Heart left ventricle (tissue), 16 donors: ENCODE results near the gene ABCB10. TPM values are rescaled to one million over a fixed set of nuclear protein-coding genes. Genes with fewer than 3 reads are reported as not detected.

Experiments
- ATAC-seq, 4 donors: fragments of 200-7000 bp; cut with Tn5 transposase; one replicate each; pipeline ENCODE4 v1.9.1; 2020 to 2022; ENCODE audit warnings: moderate library complexity in 4 of 4, mild to moderate bottlenecking in 3 of 4, moderate number of reproducible peaks in 1 of 4
- DNase-seq, 5 donors: peaks; one replicate each; pipeline ENCODE4 v3.0.0-alpha.2; 2020
- H3K27ac ChIP-seq, 12 donors: fragments of 200-600 bp; sonication (generic) in 4 of 12; one replicate each; pipeline versions ENCODE4 v1.5.0 to v1.8.0; 2016 to 2022; ENCODE audit warnings: mild to moderate bottlenecking in 2 of 12
- H3K27me3 ChIP-seq, 9 donors: fragments of 200-600 bp; sonication (generic) in 2 of 9; one replicate each; pipeline versions ENCODE4 v1.5.1 to v1.8.0; 2016 to 2022; ENCODE audit warnings: mild to moderate bottlenecking in 3 of 9
- H3K36me3 ChIP-seq, 9 donors: fragments of 200-600 bp; sonication (generic) in 2 of 9; one replicate each; pipeline versions ENCODE4 v1.5.0 to v1.8.0; 2018 to 2022; ENCODE audit warnings: mild to moderate bottlenecking in 2 of 9
- H3K4me1 ChIP-seq, 12 donors: fragments of 200-600 bp; sonication (generic) in 4 of 12; one replicate each; pipeline versions ENCODE4 v1.5.0 to v1.8.0; 2016 to 2022; ENCODE audit warnings: mild to moderate bottlenecking in 3 of 12
- H3K4me3 ChIP-seq, 12 donors: fragments of 200-600 bp; sonication (generic) in 4 of 12; one replicate each; pipeline versions ENCODE4 v1.5.0 to v1.8.0; 2017 to 2022; ENCODE audit warnings: mild to moderate bottlenecking in 9 of 12, moderate library complexity in 4 of 12
- H3K9me3 ChIP-seq, 12 donors: fragments of 200-600 bp; sonication (generic) in 4 of 12; one replicate each; pipeline versions ENCODE4 v1.5.0 to v1.8.0; 2016 to 2022; ENCODE audit warnings: mild to moderate bottlenecking in 1 of 12
- POLR2A ChIP-seq, 2 donors: fragments of 450-650 bp; IDR thresholded peaks; one replicate each; pipeline ENCODE4 v1.6.1; 2017; ENCODE audit warnings: antibody characterized with exemption in 2 of 2, mild to moderate bottlenecking in 2 of 2, moderate library complexity in 2 of 2
- WGBS, 4 donors: extraction: QIAGEN DNeasy Blood & Tissue Kit in 2 of 4; methylation state at CpG; one replicate each; pipeline versions ENCODE4 v1.1.5 to v1.1.7; 2013 to 2018; 5-methylcytosine and 5-hydroxymethylcytosine counted together
- intact Hi-C, 10 donors: fragments of 100-400 bp; cut with DNase I; formaldehyde crosslinking; loops; one replicate each; pipeline versions ENCODE4 v1.11.1 to v1.14.2; 2022
- polyA plus RNA-seq, 2 donors: library from polyadenylated mRNA; stranded (reverse); fragments of 200-250 nt; gene quantifications; one replicate each; pipeline ENCODE4 v1.2.3, GENCODE V29; 2013
- total RNA-seq, 9 donors: library from RNA; depleted of rRNA in 2 of 9; stranded (reverse); fragments of >200 nt in 2 of 9; fragmentation: NEBNext Ultra II Directional in 3 of 9; extraction: Animal tissue kit (Norgen Biotek cat#: 25700) in 3 of 9; gene quantifications; one replicate each; pipeline versions ENCODE4 v1.1.0 to v1.2.4, GENCODE V29; 2016 to 2023
- TF ChIP-seq, protein P1 (sequence below), 12 donors: fragments of 200-600 bp; sonication (generic) in 4 of 12; IDR thresholded peaks; one replicate each; pipeline versions ENCODE4 v1.5.0 to v1.8.0; 2018 to 2022; ENCODE audit warnings: antibody characterized with exemption in 12 of 12, mild to moderate bottlenecking in 5 of 12
- donor health status: ischemic (EF 13 %, LVEDD 7.1; RV severe dilation, severe dysfunction).
- donor health status: healthy with polysubstance abuse.
- donor health status: DM: no; HTN: yes; CAD: no.
- donor health status: DM: no; HTN: no; CAD: no.
- donor health status: ischemic (EF 25% LVEDD 6.9; RV normal size, moderate dysfunction).
- donor health status: ischemic (EF 25% LVEDD 5.7; RV mildly dilated, moderate dysfunction).
- donor health status: healthy.
- donor health status: DM: yes; HTN: yes; CAD: no.
- donor health status: ischemic (EF 35%, LVEDD 5.7; RV mildly dilated, moderate dysfunction).
- donor health status: nonischemic (EF 11% LVEDD 7.7; RV severe dilation, severe dysfunction).
- donor health status: DM: yes; HTN: yes; CAD: no.
- donor health status: PGD.
- donor health status: ischemic (EF 29% LVEDD 5.4; RV normal size, mild dysfunction).
- donor health status: nonischemic (EF 23%, LVEDD 6.1; RV moderate dilation, normal function).

Gene ABCB10
- total and polyA plus RNA-seq, 11 donors: 4.5 to 13.3 (median 10.7) TPM

DNA sequence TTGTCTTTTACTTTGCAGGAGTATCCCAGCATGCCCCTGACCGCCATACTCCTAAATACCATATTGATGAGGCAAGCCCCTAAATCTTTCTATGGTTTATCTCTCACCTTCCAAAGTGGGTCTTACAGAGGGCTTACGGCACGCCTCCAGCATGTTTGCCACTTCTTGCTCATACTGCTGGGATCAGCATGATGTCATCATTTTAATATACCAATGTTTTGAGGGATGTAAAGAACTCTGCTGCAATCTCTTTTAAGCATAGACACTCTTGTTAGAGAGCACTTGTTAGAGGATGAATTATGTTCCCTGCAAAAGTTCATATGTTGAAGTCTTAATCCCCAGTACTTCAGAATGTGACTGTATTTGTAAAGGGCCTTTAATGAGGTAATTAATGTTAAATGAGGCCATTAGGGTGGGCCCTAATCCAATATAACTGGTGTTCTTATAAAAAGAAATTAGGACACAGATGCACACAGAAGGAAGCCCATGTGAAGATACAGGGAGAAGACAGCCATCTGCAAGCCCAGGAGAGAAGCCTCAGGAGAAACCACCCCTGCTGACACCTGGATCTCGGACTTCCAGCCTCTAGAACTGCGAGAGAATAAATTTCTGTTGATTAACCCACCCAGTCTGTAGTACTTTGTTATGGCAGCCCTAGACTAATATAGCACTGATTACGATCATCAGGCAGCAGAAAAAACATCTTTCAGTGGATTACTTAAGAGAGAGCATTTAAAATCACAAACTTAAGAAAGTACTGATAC lies 16.4 kb upstream of the ABCB10 start:
- ATAC-seq: no peak
- DNase-seq: no peak
- 89 to 96% (median 95%) methylated on average over 6 of the region's 6 CpGs for WGBS, 4 donors
- Histone ChIP-seq H3K27me3 (no peaks in the 10 kb centered on the region), H3K4me1 (peaks cover 4 to 17% (median 14%) of the 10 kb centered on the region in 12 donors), H3K36me3 (no peaks in the 10 kb centered on the region), H3K9me3 (no peaks in the 10 kb centered on the region), H3K4me3 (no peak overlapping the region), H3K27ac (no peak overlapping the region)
- intact Hi-C loops: no loop called here
- TF ChIP-seq, protein P1, sequence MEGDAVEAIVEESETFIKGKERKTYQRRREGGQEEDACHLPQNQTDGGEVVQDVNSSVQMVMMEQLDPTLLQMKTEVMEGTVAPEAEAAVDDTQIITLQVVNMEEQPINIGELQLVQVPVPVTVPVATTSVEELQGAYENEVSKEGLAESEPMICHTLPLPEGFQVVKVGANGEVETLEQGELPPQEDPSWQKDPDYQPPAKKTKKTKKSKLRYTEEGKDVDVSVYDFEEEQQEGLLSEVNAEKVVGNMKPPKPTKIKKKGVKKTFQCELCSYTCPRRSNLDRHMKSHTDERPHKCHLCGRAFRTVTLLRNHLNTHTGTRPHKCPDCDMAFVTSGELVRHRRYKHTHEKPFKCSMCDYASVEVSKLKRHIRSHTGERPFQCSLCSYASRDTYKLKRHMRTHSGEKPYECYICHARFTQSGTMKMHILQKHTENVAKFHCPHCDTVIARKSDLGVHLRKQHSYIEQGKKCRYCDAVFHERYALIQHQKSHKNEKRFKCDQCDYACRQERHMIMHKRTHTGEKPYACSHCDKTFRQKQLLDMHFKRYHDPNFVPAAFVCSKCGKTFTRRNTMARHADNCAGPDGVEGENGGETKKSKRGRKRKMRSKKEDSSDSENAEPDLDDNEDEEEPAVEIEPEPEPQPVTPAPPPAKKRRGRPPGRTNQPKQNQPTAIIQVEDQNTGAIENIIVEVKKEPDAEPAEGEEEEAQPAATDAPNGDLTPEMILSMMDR (IDR thresholded peaks at IDR 0.05): no peak
- TF ChIP-seq POLR2A (IDR thresholded peaks at IDR 0.05): no peak

DNA sequence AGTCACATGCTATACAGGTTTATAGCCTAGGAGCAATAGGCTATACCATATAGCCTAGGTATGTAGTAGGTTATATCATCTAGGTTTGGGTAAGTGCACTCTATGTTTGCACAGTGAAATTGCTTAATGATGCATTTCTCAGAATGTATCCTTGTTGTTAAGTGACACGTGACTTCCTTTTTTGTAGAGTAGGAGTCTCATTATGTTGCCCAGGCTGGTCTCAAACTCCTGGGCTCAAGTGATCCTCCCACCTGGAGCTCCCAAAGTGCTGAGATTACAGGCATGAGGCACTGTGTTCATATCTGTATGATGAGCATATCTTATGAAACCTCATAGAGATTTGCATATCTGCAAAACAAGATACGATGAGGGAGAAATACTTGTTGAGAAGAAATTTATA lies 13.8 kb upstream of the ABCB10 start:
- ATAC-seq (no peak), DNase-seq (no peak)
- H3K4me1 ChIP-seq: no peaks in the 10 kb centered on the region
- intact Hi-C loops: no loop called here
- H3K27me3 ChIP-seq: no peaks in the 10 kb centered on the region
- H3K9me3 ChIP-seq: no peaks in the 10 kb centered on the region
- no peak overlapping the region for H3K27ac ChIP-seq
- no peak overlapping the region for H3K4me3 ChIP-seq
- H3K36me3 ChIP-seq: no peaks in the 10 kb centered on the region
- 75 to 87% (median 78%) methylated on average over 2 of the region's 2 CpGs for WGBS, 4 donors
- TF ChIP-seq, protein P1 (IDR thresholded peaks at IDR 0.05): no peak
- no peak for TF ChIP-seq POLR2A (IDR thresholded peaks at IDR 0.05)

DNA sequence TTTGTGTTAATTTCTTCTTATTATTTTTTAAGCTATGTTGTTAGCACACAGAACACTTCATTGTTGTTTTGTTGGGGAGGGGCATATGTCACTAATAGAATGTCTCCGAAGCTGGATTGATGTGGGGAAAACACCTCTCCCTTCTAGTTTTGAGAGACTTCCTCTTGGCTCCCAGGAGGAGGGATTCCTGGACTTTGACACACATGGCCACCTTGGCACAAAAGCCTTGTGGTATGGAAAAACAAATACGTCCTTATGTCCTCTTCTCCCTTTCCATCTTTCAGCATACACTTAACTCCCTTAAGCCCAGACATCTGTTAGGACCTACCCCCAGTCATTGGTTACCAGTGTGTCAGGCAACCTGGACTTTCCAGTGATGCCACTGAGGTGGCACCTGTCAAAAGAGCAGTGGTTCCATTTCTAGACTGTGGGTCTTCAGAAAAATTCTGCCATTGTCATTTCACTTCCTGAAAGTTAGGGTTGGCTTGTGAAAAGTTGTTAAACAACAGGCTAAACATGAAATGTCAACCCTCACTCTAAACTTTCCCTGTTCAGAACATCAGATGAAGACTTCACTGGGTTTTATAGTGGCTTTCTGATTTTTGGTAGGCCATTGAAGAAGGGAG lies 12.5 kb upstream of the ABCB10 start:
- intact Hi-C loops: no loop called here
- no peak for ATAC-seq
- H3K27me3 ChIP-seq: no peaks in the 10 kb centered on the region
- TF ChIP-seq, protein P1 (IDR thresholded peaks at IDR 0.05): no peak
- TF ChIP-seq POLR2A (IDR thresholded peaks at IDR 0.05): no peak
- H3K4me1 ChIP-seq: no peaks in the 10 kb centered on the region
- no peak overlapping the region for H3K27ac ChIP-seq
- no peaks in the 10 kb centered on the region for H3K36me3 ChIP-seq
- 40 to 49% (median 43%) methylated on average over 2 of the region's 2 CpGs for WGBS, 4 donors
- no peak for DNase-seq
- H3K9me3 ChIP-seq: no peaks in the 10 kb centered on the region
- no peak overlapping the region for H3K4me3 ChIP-seq

DNA sequence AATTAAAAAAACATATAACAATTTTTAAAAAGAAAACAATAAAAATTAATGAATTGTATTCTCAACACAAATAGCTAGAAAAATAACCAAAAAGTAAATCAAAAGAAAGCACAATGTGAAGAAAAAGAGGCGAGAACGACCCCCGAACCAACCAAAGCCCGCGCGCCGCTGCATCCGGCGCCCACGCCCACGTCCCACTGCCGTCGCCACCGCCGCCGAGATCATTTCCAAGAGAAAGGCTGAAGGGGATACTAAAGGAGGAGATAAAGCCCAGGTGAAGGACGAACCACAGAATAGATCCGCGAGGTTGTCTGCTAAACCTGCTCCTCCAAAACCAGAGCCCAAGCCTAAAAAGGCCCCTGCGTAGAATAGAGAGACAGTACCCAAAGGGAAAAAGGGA lies 11.8 kb upstream of the ABCB10 start:
- intact Hi-C loops: no loop called here
- Histone ChIP-seq H3K27me3 (no peaks in the 10 kb centered on the region), H3K9me3 (no peaks in the 10 kb centered on the region), H3K4me1 (peaks cover 0 to 1% (median 0%) of the 10 kb centered on the region in 12 donors), H3K36me3 (no peaks in the 10 kb centered on the region), H3K27ac (no peak overlapping the region), H3K4me3 (no peak overlapping the region)
- DNase-seq (no peak), ATAC-seq (no peak)
- WGBS, 4 donors: 75 to 81% (median 78%) methylated on average over 20 of the region's 20 CpGs
- TF ChIP-seq, protein P1 (IDR thresholded peaks at IDR 0.05): no peak
